Suprapubic skin (tissue), 3 donors: ENCODE data around the gene RIOK1.

Source experiments
- POLR2A ChIP-seq, 2 donors: fragments of 450-650 bp; IDR thresholded peaks; one replicate each; pipeline ENCODE4 v1.6.1; 2017; ENCODE audit warnings: antibody characterized with exemption in 2 of 2, mild to moderate bottlenecking in 2 of 2, moderate library complexity in 2 of 2
- TF ChIP-seq, protein P1 (sequence below), 2 donors: fragments of 200-600 bp in 1 of 2; fragments of 450-650 bp in 1 of 2; sonication (generic) in 1 of 2; IDR thresholded peaks; one replicate each; pipeline ENCODE4 v1.5.1; 2016 to 2019; ENCODE audit warnings: antibody characterized with exemption in 2 of 2, mild to moderate bottlenecking in 1 of 2, moderate library complexity in 1 of 2

DNA sequence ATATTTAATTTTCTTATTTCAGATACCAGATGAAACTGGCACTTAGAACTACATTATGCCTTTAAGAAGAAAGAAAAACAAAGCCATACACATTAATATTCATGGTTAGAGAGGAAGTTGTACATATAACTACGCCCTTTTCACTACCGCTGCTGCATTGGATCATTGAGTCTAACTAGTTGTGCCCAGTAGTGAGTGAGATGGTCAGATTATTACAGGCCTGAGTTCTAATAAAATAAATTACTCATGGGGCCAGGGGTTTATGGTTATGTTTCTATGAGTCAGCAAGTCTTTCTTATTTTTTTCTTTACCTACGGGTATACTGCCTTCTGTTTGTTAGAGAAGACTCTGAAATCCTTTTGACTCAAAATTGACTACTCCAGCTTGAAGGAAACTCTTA, 11.5 kb downstream of the RIOK1 start:
- TF ChIP-seq, protein P1, sequence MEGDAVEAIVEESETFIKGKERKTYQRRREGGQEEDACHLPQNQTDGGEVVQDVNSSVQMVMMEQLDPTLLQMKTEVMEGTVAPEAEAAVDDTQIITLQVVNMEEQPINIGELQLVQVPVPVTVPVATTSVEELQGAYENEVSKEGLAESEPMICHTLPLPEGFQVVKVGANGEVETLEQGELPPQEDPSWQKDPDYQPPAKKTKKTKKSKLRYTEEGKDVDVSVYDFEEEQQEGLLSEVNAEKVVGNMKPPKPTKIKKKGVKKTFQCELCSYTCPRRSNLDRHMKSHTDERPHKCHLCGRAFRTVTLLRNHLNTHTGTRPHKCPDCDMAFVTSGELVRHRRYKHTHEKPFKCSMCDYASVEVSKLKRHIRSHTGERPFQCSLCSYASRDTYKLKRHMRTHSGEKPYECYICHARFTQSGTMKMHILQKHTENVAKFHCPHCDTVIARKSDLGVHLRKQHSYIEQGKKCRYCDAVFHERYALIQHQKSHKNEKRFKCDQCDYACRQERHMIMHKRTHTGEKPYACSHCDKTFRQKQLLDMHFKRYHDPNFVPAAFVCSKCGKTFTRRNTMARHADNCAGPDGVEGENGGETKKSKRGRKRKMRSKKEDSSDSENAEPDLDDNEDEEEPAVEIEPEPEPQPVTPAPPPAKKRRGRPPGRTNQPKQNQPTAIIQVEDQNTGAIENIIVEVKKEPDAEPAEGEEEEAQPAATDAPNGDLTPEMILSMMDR (IDR thresholded peaks at IDR 0.05) = no peak
- TF ChIP-seq POLR2A (IDR thresholded peaks at IDR 0.05) = no peak
